GM12873 (cell line): ENCODE measurements around the gene ZNF625.
A peak's percentile ranks its signal among the peaks of the same experiment; 100 is the strongest.

ENCODE experiments used
- CTCF ChIP-seq: IDR thresholded peaks from 2 replicates; pipeline ENCODE4 v1.5.1; 2012; ENCODE audit warnings: low read depth, mild to moderate bottlenecking, moderate library complexity, low read length, control low read depth; ENCODE audit not compliant: insufficient read depth; ENCODE audit errors: missing control alignments

The ZNF625 gene

GRCh38 chr19:12155324-12155860 is 1.1 kb downstream of the ZNF625 start:
- no peak for TF ChIP-seq CTCF

- no peak for TF ChIP-seq CTCF
These were observed 11.2 kb downstream of the ZNF625 start for GRCh38 chr19:12145348-12145747.

- no peak for TF ChIP-seq CTCF
These were observed 15.2 kb downstream of the ZNF625 start for GRCh38 chr19:12141405-12141736.

GRCh38 chr19:12140545-12141404 is 15.8 kb downstream of the ZNF625 start:
- TF ChIP-seq CTCF: peak; percentile 95

GRCh38 chr19:12139885-12140544 is 16.5 kb downstream of the ZNF625 start, which contains the start of gene ZNF20:
ZNF20 (minus strand) TSS chr19:12140350; CDS start chr19:12140182, 168 bp downstream.
- TF ChIP-seq CTCF: no peak

GRCh38 chr19:12139269-12139668 is 17.3 kb downstream of the ZNF625 start:
- no peak for TF ChIP-seq CTCF

- peak; percentile 61 for TF ChIP-seq CTCF
These were observed 19.2 kb downstream of the ZNF625 start for GRCh38 chr19:12137221-12137940.
